Stimulated activated CD4-positive, alpha-beta T cell treated with anti-CD3 and anti-CD28 coated beads, Interleukin-12 subunit alpha, Interleukin-12 subunit beta, amount 100 ng/mL, for 48 hours (primary cell): ENCODE data around the gene RGS1.

Source experiments
- DNase-seq, 3 donors: peaks; one replicate each; pipeline ENCODE4 v3.0.0-alpha.2; 2020; ENCODE audit warnings: low read depth in 2 of 3, low spot score in 1 of 3

RGS1 gene

DNA sequence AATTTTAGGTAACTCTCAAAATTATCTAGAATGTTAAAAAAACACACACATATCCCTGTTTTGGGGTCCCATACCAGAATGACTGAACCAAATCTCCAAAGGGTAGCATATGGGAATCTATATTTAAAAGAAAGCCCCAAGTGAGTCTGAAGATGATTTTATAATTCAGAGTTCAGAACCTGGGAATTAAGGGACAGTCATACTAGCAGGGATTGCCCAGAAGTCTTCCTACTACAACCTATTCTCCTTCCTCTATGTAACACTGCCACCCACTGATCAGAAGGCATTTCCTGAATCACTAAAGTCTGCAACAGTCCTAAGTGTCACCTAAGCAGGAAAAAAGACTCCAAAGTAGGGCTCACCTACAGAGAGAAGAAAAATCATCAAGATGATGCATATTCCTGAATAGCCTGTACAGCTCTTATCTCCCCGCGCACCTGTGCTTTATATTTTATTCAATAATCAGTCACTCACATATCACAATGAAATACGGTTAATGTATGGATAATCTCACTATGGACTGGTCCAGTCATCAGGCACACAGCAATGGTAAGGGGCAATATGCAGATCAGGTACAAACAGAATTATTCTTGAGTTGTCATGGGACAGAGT lies 4.9 kb downstream of the RGS1 start:
- DNase-seq, result no peak

DNA sequence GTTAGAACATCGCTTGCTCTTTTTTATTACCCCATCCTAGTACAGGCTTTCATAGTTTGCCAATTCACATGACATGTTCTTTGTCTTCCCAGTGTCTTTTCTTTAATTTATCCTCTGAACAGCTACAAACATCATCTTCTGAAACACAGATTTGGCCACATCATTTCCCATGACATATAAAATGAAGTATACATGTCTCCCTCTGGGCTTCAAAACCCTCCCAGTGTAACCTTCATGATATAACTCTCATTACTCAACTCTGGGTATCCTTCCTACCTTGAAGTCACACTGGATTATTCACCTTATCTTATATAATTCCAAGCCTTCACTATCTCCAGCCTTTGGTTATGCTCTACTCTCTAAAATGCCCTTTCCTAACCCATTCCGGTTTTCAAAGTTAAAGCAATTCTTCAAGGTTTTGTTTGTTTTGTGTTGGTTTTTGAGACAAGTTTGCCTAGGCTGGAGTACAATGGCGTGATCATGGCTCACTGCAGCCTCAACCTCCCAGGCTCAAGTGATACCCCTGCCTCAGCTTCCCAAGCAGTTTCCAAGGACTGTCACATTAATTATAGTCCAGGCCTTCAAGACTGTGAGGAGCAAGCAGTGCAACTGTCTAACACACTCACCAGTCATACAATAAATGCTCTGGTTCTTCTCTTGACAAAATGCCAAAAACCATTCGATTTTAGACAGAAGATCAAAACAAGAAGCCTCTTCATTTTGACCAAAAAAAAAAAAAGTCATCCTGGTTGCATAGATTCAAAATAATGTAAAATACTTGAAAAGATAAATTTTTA lies 5.8 kb downstream of the RGS1 start:
- DNase-seq, result no peak

DNA sequence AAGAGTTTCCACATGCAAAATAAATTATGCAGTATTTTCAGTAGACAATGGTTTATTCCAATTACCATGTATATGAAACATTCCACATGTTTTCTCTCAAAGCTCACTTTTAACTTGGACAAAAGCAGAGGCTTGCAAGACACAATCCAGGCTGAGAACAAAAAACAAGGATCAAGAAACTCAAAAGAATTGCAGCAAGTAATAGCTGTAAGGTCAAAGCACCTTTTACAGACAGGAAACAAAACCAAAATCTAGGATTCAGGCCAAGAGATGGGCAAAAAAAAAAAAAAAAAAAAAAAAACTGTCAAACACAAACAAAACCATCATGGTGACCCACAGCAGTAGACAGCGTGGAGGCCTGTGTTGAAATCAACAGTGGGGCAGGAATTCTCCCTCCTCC lies 9.3 kb downstream of the RGS1 start:
- no peak for DNase-seq

DNA sequence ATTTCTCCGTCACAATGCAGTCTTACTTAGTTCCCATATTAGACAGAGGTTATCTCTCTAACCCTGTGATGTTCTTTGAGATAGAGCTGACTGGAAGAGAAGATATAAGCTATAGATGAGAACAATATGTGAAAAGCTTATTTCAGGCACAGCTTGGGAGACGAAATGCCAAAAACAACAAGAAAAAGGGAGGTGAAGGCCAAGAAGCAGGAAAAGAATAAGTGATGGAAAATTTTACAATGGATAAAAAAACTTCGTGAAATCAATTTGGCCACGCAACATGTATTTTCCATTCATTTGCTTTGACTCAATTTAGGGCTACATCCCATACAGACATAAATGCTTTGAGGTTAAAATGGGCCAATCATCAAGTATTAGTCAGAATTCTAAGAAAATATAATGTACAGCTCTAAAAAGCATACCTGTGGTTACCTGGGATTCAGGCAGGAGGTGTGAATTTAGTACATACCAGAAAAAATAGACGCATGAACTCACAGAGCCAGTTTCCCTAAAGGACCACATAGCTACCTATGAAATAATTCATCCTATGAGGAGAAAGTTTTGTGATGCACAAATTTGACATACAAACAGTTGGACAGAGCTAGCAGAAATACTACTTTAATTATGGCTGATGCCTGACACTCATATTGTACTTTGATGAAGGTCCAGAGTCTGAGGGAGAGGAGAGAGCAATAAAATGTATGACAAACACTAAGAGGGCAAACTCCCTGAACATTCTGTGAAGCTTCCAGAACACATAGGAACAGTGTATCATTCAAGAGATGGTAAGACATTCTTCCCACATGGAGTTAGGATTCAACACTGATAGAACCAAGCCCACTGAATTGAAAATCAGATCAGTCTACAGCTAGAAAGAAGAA lies 12.1 kb downstream of the RGS1 start:
- no peak for DNase-seq

DNA sequence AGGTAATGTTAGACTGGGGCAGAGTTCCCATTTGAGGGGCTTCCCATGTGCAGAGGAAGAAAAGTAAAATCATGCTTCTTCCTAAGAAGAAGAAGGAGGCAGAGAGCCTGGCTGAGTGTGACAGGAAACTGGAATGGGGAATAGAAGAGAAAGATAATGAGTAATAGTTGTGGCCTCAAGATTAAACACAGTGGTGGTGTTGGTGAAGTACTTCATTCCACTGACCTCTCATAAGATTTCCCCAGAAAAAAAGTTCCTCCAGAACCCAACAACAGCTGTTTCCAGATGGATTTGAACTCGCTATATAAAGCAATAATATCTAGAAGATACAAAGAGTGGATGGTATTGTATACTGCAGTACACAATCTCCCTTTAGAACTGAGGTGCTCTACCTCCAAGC lies 13.0 kb downstream of the RGS1 start:
- DNase-seq, result no peak

DNA sequence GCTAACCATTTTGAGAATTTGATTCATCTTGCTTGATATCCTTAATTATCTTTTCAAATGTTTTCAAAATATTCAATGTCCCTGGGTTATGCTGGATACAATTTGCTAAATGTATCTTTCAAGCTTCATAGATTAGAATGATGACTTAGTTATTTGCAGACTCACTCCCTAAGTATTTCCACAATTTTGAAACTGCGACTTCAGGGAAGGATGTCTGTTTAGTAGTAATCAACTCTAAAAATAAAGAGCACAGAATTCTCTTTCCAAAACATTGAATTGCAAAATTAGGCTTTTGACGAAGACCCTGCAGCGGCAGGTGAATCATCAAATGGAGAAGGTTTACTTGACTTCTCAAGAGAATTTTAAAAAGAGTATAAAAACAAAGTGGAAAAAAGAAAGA lies 14.2 kb downstream of the RGS1 start:
- DNase-seq, result no peak

DNA sequence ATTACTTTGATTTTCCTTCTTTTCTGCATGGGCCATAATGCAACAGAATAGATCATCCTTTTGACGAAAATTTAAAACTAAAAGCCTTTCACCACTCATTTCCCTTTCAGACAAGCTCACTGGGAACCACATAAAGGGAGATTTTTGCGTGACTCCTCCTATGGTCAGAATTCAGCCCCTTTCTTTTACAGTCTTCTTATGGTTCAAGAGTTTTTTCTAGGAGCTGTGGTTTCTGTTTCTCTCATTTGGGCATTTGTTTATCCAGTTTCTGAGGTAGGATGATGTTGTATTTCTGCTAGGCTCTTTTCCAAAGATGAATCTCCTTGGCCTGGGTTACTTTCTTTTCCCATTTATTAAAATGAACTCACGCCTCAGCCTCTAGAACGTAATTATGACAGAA lies 16.9 kb downstream of the RGS1 start:
- DNase-seq, result no peak

DNA sequence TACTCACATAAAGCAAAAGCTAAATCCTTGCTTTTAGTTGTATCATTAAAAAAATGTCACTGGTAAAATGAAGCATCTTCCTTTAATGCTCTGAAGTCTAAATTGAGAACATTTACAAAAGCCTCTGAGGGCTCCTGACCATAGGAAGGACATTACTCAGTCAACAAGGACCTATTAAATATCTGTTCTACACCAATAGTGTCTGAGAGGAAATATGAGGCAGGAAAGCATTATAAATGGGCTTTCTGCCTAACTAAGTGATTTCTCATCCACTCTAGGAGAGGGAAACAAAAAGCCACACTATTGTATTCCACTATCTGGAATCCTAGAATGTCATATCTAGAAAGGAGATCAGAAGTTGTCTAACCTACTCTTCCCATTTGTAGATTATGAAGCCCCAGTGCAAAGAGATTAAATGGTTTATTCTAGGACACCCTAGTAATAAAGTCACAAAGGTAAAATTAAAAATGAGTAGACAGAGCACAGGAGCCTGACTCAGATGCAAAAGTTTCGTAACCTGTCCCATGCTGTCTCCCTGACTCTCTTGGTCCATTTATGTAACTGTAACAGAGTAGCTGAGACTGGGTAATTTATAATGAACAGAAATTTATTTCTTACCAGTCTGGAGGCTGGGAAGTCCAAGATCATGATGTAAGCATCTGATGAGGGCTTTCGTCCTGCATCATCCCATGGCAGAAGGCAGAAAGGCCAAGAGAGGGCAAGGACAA lies 17.6 kb downstream of the RGS1 start:
- DNase-seq, result no peak

DNA sequence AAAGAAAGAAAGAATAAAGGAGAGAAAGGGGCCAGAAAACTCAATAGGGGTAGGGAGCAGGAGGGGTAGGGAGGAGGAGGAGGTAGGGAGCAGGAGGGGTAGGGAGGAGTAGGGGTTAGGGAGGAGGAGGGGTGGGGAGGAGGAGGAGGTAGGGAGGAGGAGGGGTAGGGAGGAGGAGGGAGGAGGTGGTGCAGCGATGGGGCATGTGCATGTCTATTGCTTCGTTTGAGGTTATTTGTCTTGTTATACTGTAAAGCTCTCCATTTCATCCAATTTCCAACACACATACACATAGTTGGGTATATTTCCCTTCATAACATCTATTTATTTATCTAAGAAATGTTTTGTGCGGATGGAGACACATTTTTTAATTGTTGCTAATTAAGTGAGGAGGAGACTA lies 19.7 kb downstream of the RGS1 start:
- DNase-seq, result no peak

DNA sequence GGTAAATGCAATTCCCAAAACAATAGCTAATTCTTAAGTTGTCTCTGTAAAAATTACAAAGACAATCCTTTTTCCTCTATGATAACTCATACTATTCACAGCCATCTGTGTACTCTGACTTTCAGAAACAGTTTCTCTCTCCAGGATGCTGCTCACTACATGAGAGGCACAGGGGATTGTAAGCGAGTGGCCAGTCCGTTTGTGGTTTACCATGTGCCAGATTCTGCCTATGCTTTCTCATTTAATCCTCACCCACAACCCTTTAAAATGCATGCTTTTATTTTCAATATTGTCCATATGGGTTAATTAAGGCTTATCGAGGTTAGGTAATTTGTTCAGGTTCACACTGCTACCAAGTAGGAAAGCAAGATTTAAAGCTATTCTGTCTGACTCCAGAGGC lies 23.0 kb downstream of the RGS1 start:
- DNase-seq, result no peak

DNA sequence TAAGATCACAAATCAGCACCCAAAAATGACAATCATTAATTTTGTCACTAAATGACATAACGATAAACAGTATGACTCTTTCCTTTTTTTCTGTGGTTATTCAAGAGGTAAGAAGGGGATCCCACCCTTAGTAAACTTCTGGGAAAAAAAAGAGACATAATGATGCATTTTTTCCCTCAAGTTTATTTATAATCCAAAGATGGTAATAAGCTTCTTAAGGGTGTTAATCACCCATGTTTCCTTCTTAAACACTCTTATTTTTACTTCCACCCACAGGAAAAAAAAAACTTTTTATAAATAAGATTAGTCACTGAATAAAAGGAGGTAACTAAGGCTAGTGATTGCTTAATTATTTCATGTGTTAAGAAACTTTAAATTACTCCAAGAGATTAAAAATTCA lies 24.7 kb downstream of the RGS1 start:
- no peak for DNase-seq

DNA sequence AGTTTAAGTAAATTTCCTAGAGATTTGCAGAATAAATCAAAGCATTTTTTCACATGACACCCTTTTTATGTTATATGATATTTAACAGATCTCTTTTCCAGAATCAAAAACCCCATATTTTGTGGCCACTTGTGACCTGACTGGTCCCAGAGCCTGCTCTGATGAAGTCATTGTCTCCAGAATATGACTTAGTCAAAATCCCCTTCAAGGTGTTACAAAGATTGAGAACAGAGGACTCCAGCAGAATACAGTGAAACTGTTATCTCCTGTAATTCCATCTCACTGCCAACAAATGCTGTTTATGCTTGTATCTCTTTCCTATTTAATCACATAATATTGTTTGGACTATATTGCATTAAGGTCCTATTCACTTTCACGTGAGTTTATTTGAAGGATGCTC lies 25.6 kb downstream of the RGS1 start:
- no peak for DNase-seq

DNA sequence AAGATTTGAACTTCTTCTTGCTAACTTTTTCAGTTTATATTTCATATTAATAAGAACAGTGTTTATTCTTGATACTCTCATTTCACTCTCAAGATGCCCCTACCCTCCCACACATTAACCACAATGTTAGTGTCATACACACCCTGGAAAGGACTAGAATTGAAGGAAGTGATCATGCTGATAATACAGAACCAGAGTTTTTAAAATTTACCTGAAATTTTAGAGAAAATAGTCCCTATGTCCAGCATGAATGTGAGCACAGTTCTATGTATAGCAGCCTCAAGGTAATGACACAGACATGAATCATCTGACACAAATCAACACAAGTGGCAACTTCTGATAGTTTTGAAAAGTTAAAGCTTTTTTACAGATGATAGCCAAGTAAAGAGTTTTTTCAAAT lies 26.0 kb downstream of the RGS1 start:
- DNase-seq, result no peak

DNA sequence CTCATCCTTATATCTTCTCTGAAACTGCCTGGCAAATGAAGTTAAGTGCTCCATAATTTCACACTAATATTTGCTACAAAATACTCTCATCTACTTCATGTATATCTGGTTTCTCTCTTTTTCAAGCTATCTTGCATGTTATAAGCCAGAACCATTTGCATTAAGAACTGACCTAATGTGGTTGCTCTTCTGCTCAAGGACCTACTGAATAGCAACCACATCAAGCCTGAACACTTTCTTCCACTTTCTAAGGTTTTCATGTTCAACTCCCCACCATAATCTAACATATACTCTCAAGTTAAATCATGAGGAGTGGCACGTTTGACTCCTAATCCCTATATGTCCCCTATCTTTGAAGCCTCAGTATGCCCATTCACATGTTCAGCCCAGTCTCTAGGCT lies 27.2 kb downstream of the RGS1 start:
- no peak for DNase-seq

DNA sequence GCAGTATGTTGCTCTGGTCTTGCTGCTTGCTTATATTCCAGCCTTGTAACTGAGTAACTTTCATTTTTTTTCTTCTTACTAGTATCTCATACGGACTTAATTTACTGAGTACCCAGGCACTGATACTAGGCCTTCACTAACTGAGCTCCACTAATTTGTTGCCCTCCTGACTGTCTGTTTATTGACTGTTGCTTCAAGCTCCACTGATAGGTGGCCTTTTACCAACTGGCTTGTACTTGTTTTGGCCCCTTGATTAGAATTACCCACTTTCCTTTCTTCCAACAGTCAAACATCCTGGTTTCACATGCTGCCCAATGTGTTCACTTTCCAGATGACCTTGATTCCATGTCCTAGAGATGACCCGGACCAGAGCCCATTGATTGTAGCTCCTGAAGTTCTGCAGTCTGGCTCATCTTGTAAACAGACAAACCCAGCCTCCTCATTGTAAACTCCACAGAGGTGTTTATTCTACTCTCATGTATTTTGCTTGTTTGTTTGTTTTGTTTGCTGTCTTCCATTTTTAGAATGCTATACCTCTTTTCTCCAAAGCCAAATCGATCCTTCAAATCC lies 27.7 kb downstream of the RGS1 start:
- no peak for DNase-seq

DNA sequence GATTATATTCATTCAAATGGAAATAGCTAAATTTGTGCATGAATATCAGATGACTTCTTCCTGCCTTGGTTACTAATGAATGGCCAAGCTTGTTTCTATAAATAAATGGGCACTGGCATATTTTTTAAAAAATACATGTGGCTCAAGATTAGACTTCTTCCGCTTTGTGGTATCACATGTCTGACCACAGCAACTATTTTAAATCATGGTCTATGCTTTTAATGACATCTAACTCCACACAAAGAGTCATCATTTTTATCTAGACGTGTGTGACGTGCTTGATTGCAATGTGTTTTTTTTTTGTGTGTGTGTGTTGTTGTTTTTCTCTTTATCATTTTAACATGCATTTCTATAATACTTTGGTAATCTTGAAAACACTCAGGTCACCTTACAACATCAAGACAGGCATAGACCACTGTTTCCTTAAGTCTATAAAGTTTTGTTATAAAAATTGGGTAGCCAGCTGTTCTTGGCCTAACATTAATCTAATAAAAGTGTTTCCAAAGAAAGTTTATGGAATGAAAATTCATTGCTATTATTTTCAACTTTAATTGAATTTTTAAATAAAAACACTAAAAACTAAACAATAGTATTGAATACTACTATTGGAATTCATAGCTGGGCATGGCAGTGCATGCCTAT lies 29.5 kb downstream of the RGS1 start:
- DNase-seq, result no peak

DNA sequence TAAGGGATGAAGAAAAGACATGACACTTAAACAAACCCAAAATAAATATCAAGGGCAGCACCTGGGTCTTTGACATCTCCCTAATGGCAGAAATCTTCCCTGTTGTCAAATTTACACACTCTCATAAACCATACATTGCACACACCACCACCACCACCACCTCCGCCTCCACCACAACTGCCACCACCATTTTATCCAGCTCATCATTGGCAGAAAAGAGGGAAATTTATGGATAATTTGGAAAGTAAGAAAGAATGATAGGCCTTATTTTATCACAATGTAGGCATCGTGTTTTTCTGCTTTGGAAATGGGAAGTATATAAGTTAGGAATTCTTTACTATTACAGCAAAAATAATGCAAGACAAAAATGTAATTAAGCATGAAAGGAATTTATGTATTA lies 33.1 kb downstream of the RGS1 start:
- no peak for DNase-seq

DNA sequence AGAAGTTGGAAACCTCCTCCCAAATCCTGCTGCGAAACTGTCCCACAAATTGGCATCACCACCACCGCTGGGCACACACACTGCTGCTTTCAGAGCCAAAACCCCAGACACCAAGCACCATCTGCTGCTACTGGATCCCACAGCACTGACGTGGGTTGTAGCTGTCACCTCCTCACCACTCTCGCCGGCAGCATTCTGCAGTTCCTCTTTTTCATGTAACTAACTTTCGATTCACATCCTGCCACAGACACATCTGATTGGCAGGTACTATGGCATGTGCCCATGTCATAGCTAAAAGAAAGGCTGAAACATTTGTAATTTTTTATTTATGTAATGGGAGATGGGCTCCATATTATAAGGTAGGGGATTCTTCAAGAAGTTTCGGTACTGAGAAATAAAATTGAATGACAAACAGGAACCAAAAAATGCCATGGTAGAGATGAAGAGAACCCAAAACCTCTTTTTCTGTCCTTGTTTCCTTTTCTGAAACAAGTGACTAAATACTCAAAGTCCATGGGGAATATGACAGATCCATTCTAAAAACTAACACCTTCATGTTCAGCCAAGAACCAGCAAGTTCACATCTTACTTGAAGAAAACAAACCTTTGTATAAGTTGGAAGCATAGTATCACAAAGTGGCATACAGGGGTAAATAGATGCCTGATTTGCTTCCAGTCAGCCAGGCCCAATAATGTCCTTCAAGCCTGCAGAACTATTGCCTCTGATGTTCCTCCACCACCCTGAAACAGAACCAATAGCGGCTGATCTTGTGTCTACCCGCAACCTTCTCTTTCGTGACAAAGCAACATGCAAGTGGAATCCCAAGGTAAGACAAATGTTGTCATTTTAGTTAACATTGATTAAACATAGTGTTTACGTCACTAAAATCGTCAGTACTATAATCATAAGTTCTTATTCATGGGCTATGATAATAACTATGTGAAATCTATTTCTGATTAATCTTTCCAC lies 33.8 kb downstream of the RGS1 start:
- peak; percentile 17 to 31 (median 28) for DNase-seq

DNA sequence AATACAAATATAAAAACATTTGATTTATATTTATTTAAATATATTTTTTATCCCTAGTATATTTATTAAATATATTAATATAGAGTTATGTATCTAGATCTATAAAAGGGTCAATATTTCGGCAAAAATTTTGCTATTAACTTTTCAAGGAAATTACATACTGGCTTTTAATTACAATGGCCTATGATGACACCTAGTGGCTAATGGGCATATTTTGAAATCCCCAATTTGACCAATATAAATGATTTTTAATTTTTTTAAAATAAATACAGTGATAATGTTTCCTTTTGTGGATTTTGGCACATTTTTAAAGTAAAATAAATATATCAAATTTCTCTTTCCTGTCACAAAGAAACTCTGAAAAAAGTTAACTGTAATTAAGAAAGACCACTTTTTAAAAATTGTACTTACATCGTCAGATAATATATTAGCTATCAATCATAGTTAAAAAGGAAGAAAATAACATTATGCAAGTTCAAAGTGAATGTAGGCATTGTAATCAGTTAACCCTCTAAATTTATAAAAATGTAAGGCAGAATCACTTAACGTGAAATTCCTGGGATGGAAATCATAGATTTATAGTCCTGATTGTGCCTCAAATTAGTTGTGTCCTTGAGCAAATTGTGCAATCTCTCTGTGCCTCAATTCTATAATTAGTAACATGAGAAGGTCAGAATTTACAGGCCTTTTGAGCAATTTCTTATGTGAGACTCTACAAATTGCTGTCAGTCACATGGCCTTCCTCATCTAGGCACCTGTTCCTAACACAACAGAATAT lies 34.7 kb downstream of the RGS1 start:
- no peak for DNase-seq
